ENCODE results near the gene TICAM2.

TICAM2 gene

DNA sequence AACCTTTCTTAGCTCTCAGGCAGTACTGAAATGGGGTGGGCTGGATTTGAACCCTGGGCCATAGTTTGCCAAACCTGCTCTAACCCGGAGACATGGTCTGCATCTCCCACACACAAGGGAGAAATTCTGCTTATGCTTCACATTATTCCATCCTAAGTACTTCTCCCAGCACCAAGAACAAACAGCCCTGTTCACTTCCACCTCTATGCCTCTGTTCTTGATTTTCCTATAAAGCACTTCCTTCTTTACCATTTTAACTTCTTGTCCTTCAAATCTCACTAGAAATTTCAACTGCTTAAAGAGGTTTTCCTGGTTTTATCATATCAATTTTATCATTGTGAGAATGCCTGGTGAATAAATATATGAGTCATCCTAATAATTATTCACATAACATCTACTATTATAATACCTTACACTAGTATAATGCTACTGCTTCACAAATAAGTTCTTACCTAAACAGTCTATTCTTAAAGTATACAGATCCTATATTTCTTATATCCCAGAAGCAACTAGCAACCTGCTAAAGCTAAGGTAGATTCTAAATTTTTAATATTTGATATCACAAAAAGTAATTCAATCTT, 70.4 kb downstream of the TICAM2 start:
- no peak for DNase-seq (ENCODE audit: low spot score)

DNA sequence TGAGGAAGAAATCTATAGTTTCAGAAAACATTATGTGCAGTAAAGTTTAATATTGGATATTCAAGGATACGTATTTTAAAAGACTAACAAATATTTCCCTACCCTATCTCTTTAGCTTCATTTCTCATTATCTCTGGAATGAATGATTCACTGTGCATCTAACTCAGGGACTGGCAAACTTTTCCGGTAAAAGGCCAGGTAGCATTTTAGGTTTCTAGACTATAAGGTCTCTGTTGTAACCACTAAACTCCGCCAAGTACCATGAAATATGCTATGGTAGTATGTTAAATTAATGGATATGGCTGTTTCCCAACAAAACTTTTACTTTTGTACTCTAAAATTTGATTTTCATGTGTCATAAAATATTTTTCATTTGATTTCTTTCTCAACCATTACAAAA, 70.9 kb downstream of the TICAM2 start:
- DNase-seq (ENCODE audit: low spot score) = no peak

GRCh38 chr5:115530426-115530825, 71.9 kb downstream of the TICAM2 start:
- DNase-seq (ENCODE audit: low spot score) = no peak

All from cerebellar cortex (tissue), 1 donor.